Measurements from ENCODE around the gene SPEM3.

The SPEM3 gene

DNA sequence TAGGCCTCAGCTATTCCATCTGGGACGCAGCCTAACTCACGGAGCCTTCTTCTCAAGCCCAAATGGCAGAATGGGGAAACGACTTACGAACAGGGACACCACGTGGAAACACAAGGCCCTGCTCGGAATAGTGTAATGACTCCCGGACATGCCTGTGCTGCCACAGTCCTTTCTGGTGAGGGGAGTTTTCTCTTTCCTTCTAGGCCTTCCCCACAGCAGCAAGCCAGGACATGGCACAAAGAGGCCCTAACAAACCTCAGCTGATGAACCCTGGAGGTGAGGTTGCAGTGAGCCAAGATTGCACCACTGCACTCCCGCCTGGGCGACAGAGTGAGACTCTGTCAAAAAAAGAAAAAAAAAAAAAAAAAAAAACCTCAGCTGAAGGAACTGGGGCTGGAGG, 35.4 kb downstream of the SPEM3 start:
- no peaks in the 10 kb centered on the region for H3F3A ChIP-seq (ENCODE audit: low read depth)
- H3K79me2 ChIP-seq (ENCODE audit: insufficient read depth, low read length), result 0 out of 2 replicates have a peak, but pooled peaks cover 3% of the 10 kb centered on the region
- no peaks in the 10 kb centered on the region for H3K9me3 ChIP-seq (ENCODE audit: insufficient read depth, low read depth, low read length)
- H3K36me3 ChIP-seq (ENCODE audit: insufficient read depth, low read length), result peaks cover 13% of the 10 kb centered on the region; the same call in 1 of the 2 replicates
- H2AFZ ChIP-seq (ENCODE audit: low read length), result no peak overlapping the region
- TF ChIP-seq EZH2phosphoT487 (IDR thresholded peaks at IDR 0.05; ENCODE audit: borderline replicate concordance) (no peak), CTCF (conservative IDR thresholded peaks at IDR 0.05; ENCODE audit: low read length) (no peak)
- peaks cover 9% of the 10 kb centered on the region for H3K4me1 ChIP-seq (ENCODE audit: insufficient read depth, low read length, poor library complexity, severe bottlenecking)
- H4K20me1 ChIP-seq (ENCODE audit: insufficient read depth, low read length, poor library complexity, severe bottlenecking), result peaks cover 3% of the 10 kb centered on the region
- no peak overlapping the region for H3K4me2 ChIP-seq (ENCODE audit: low read depth, low read length, poor library complexity, severe bottlenecking)
- H3K27me3 ChIP-seq (ENCODE audit: insufficient read depth, low read length, poor library complexity, severe bottlenecking), result no peaks in the 10 kb centered on the region
- no peak overlapping the region for H3K9ac ChIP-seq (ENCODE audit: low read depth, low read length, poor library complexity, severe bottlenecking)
- H3K9me2 ChIP-seq (replicated peaks; ENCODE audit: low read depth, low read length), result no peaks in the 10 kb centered on the region
- no peak overlapping the region for H3K4me3 ChIP-seq (ENCODE audit: low read length, poor library complexity, severe bottlenecking)

GRCh38 chr17:7465597-7466275, 37.1 kb downstream of the SPEM3 start:
- H3K9me3 ChIP-seq (ENCODE audit: insufficient read depth, low read depth, low read length), result no peaks in the 10 kb centered on the region
- H3K4me3 ChIP-seq (ENCODE audit: low read length, poor library complexity, severe bottlenecking), result no peak overlapping the region
- H2AFZ ChIP-seq (ENCODE audit: low read length), result no peak overlapping the region
- H3K36me3 ChIP-seq (ENCODE audit: insufficient read depth, low read length), result peaks cover 13% of the 10 kb centered on the region; the same call in 1 of the 2 replicates
- H3F3A ChIP-seq (ENCODE audit: low read depth), result no peaks in the 10 kb centered on the region
- H3K4me2 ChIP-seq (ENCODE audit: low read depth, low read length, poor library complexity, severe bottlenecking), result no peak overlapping the region
- H3K79me2 ChIP-seq (ENCODE audit: insufficient read depth, low read length), result 0 out of 2 replicates have a peak, but pooled peaks cover 5% of the 10 kb centered on the region
- no peaks in the 10 kb centered on the region for H3K9me2 ChIP-seq (replicated peaks; ENCODE audit: low read depth, low read length)
- H3K27me3 ChIP-seq (ENCODE audit: insufficient read depth, low read length, poor library complexity, severe bottlenecking), result no peaks in the 10 kb centered on the region
- peaks cover 9% of the 10 kb centered on the region for H3K4me1 ChIP-seq (ENCODE audit: insufficient read depth, low read length, poor library complexity, severe bottlenecking)
- no peak overlapping the region for H3K9ac ChIP-seq (ENCODE audit: low read depth, low read length, poor library complexity, severe bottlenecking)
- TF ChIP-seq EZH2phosphoT487 (IDR thresholded peaks at IDR 0.05; ENCODE audit: borderline replicate concordance) (no peak), CTCF (conservative IDR thresholded peaks at IDR 0.05; ENCODE audit: low read length) (no peak)
- peaks cover 3% of the 10 kb centered on the region for H4K20me1 ChIP-seq (ENCODE audit: insufficient read depth, low read length, poor library complexity, severe bottlenecking)

- Histone ChIP-seq H4K20me1 (ENCODE audit: insufficient read depth, low read length, poor library complexity, severe bottlenecking) (peaks cover 3% of the 10 kb centered on the region), H3K9me3 (ENCODE audit: insufficient read depth, low read depth, low read length) (no peaks in the 10 kb centered on the region), H3K4me3 (ENCODE audit: low read length, poor library complexity, severe bottlenecking) (no peak overlapping the region), H3K27me3 (ENCODE audit: insufficient read depth, low read length, poor library complexity, severe bottlenecking) (no peaks in the 10 kb centered on the region), H3K36me3 (ENCODE audit: insufficient read depth, low read length) (peaks cover 13% of the 10 kb centered on the region; the same call in 1 of the 2 replicates), H3F3A (ENCODE audit: low read depth) (no peaks in the 10 kb centered on the region), H3K9ac (ENCODE audit: low read depth, low read length, poor library complexity, severe bottlenecking) (no peak overlapping the region), H3K4me1 (ENCODE audit: insufficient read depth, low read length, poor library complexity, severe bottlenecking) (peaks cover 9% of the 10 kb centered on the region), H2AFZ (ENCODE audit: low read length) (no peak overlapping the region), H3K79me2 (ENCODE audit: insufficient read depth, low read length) (peaks cover 10% of the 10 kb centered on the region; the same call in 1 of the 2 replicates), H3K4me2 (ENCODE audit: low read depth, low read length, poor library complexity, severe bottlenecking) (no peak overlapping the region), H3K9me2 (replicated peaks; ENCODE audit: low read depth, low read length) (no peaks in the 10 kb centered on the region)
- TF ChIP-seq CTCF (conservative IDR thresholded peaks at IDR 0.05; ENCODE audit: low read length) (no peak), EZH2phosphoT487 (IDR thresholded peaks at IDR 0.05; ENCODE audit: borderline replicate concordance) (no peak)
Observed at GRCh38 chr17:7466318-7466638, 37.6 kb downstream of the SPEM3 start.
